Panc1 (cell line): ENCODE results near the gene QSOX1. TPM values are rescaled to one million over a fixed set of nuclear protein-coding genes. Genes with fewer than 3 reads are reported as not detected.

Experiments
- ATAC-seq: fragments of 200-7000 bp; cut with Tn5 transposase; 2 replicates; pipeline ENCODE4 v1.9.1; 2020; ENCODE audit warnings: mild to moderate bottlenecking, moderate library complexity
- BruUV-seq: library from RNA; stranded (reverse); fragments of 400-500 nt; replicated peaks from 2 replicates; lab custom pipeline; 2021; lab: Mats Ljungman, UMichigan
- CTCF ChIA-PET: fragments of 300-600 bp; sonication (Branson Sonifier 250); formaldehyde crosslinking; loops from one replicate; lab custom pipeline; 2022; ENCODE audit warnings: antibody characterized with exemption; lab: Charles Lee
- POLR2A ChIA-PET: fragments of 300-600 bp; sonication (Branson Sonifier 250); formaldehyde crosslinking; loops from one replicate; lab custom pipeline; 2022; ENCODE audit warnings: antibody characterized with exemption; lab: Charles Lee
- DNase-seq: peaks from one replicate; pipeline ENCODE4 v3.0.0-alpha.2; 2010; ENCODE audit warnings: low read depth, low spot score
- H3K27ac ChIP-seq: 2 replicates; pipeline ENCODE4 v1.5.1; 2011; ENCODE audit warnings: mild to moderate bottlenecking, low read length, inconsistent platforms
- H3K27me3 ChIP-seq: fragments of 200-500 bp; sonication (Bioruptor generic); 2 replicates; pipeline ENCODE4 v1.6.0; 2014; ENCODE audit warnings: low read length, inconsistent platforms; ENCODE audit not compliant: control insufficient read depth, insufficient read depth
- H3K36me3 ChIP-seq: fragments of 200-500 bp; sonication (Bioruptor generic); 2 replicates; pipeline ENCODE4 v1.5.1; 2014; ENCODE audit warnings: inconsistent platforms, mild to moderate bottlenecking, low read length, moderate library complexity; ENCODE audit not compliant: control insufficient read depth, insufficient read depth
- H3K4me1 ChIP-seq: 2 replicates; pipeline ENCODE4 v1.5.1; 2011; ENCODE audit warnings: inconsistent platforms, mild to moderate bottlenecking, low read length, moderate library complexity; ENCODE audit not compliant: control insufficient read depth, insufficient read depth
- H3K4me3 ChIP-seq, 2 experiments: 2 replicates each; pipeline ENCODE4 v1.5.1; 2011 to 2012; ENCODE audit warnings: low read depth in 2 of 2, low read length in 2 of 2, mild to moderate bottlenecking in 2 of 2, inconsistent platforms in 1 of 2, moderate library complexity in 1 of 2
- H3K9me3 ChIP-seq: fragments of 200-500 bp; sonication (Bioruptor generic); 2 replicates; pipeline ENCODE4 v1.5.1; 2014; ENCODE audit warnings: low read depth, mild to moderate bottlenecking, inconsistent platforms, low read length, moderate library complexity; ENCODE audit not compliant: control insufficient read depth, insufficient read depth
- CTCF ChIP-seq: fragments of 450-650 bp; IDR thresholded peaks from 2 replicates; pipeline ENCODE4 v1.5.1; 2017; ENCODE audit warnings: mild to moderate bottlenecking
- POLR2AphosphoS5 ChIP-seq: IDR thresholded peaks from 2 replicates; pipeline ENCODE4 v1.6.1; 2012; ENCODE audit warnings: mild to moderate bottlenecking, low read depth, low read length, moderate library complexity
- REST ChIP-seq, 2 experiments: IDR thresholded peaks; 2 replicates each; pipeline ENCODE4 v1.6.1; 2011 to 2012; ENCODE audit warnings: low read depth in 2 of 2, control low read depth in 1 of 2, low read length in 1 of 2, mild to moderate bottlenecking in 1 of 2, moderate library complexity in 1 of 2; ENCODE audit not compliant: insufficient read depth in 1 of 2
- SIN3A ChIP-seq: IDR thresholded peaks from 2 replicates; pipeline ENCODE4 v1.6.1; 2012; ENCODE audit warnings: low read depth, mild to moderate bottlenecking, low read length, moderate library complexity, borderline replicate concordance; ENCODE audit not compliant: insufficient read depth
- TCF7L2 ChIP-seq: IDR thresholded peaks from 2 replicates; pipeline ENCODE4 v1.6.1; 2011; ENCODE audit warnings: mild to moderate bottlenecking, low read depth, low read length, inconsistent platforms
- in situ Hi-C: cut with HindIII; loops from 2 replicates; pipeline ENCODE4 v1.10.0; 2016; ENCODE audit warnings: low sequenced_read_pairs, low pct_unique_long_range_greater_than_20kb
- intact Hi-C: fragments of 100-400 bp; cut with micrococcal nuclease; formaldehyde crosslinking; loops from one replicate; pipeline ENCODE4 v1.10.0; 2022; ENCODE audit not compliant: unreplicated experiment
- total RNA-seq: library from RNA; stranded (reverse); gene quantifications from one replicate; pipeline ENCODE4 v1.2.1, GENCODE V29; 2021; ENCODE audit not compliant: unreplicated experiment

The QSOX1 gene
- total RNA-seq, 1 experiment from 2014 or later: 152 TPM

- DNase-seq (no peak), ATAC-seq (no peak)
- in situ Hi-C loops (no loop called here), intact Hi-C loops (loop anchor here (5.0 kb wide), 1 partner anchor 295 kb away; no protein-coding TSS in a partner anchor)
- POLR2A ChIA-PET: no interaction called here
- Histone ChIP-seq H3K27ac (no peak overlapping the region), H3K4me1 (no peaks in the 10 kb centered on the region), H3K9me3 (no peaks in the 10 kb centered on the region), H3K36me3 (no peaks in the 10 kb centered on the region), H3K27me3 (no peaks in the 10 kb centered on the region), H3K4me3 (no peak overlapping the region)
- no TSS peak for BruUV-seq
- CTCF ChIA-PET: no interaction called here
- TF ChIP-seq CTCF: no peak
- no peak for TF ChIP-seq POLR2AphosphoS5
- no peak for TF ChIP-seq TCF7L2
- no peak for TF ChIP-seq REST (IDR thresholded peaks at IDR 0.05; ENCODE audit: insufficient read depth in 1 of 2, low read depth in 2 of 2, low read length in 1 of 2)
- no peak for TF ChIP-seq SIN3A
Observed at GRCh38 chr1:180186831-180187230, 32.2 kb downstream of the QSOX1 start.

- Histone ChIP-seq H3K27ac (no peak overlapping the region), H3K4me3 (no peak overlapping the region), H3K9me3 (no peaks in the 10 kb centered on the region), H3K4me1 (no peaks in the 10 kb centered on the region), H3K36me3 (no peaks in the 10 kb centered on the region), H3K27me3 (no peaks in the 10 kb centered on the region)
- no peak for DNase-seq
- 0 out of 2 replicates have a peak, but pooled peaks have one; percentile 9 for ATAC-seq
- TF ChIP-seq TCF7L2 (no peak), POLR2AphosphoS5 (no peak)
- in situ Hi-C loops: no loop called here
- ChIA-PET CTCF (interaction anchor here (0.7 to 1.5 kb wide), 4 partner anchors 8 to 373 kb away, joined by 3 to 14 read pairs (median 4); no protein-coding TSS in a partner anchor), POLR2A (no interaction called here)
- no TSS peak for BruUV-seq
- intact Hi-C loops: loop anchor here (1.0 to 5.0 kb wide), 2 partner anchors 229 to 295 kb away; no protein-coding TSS in a partner anchor
Observed at GRCh38 chr1:180187626-180188025, 33.0 kb downstream of the QSOX1 start.

GRCh38 chr1:180188091-180188506 is 33.4 kb downstream of the QSOX1 start:
- no TSS peak for BruUV-seq
- ATAC-seq: peak; percentile 95
- CTCF ChIA-PET: interaction anchor here (0.6 to 1.5 kb wide), 5 partner anchors 9 to 293 kb away, joined by 3 to 14 read pairs (median 3); no protein-coding TSS in a partner anchor
- peak; percentile 15 for DNase-seq
- intact Hi-C loops (loop anchor here (1.0 to 5.0 kb wide), 2 partner anchors 228 to 294 kb away; no protein-coding TSS in a partner anchor), in situ Hi-C loops (no loop called here)
- Histone ChIP-seq H3K4me3 (no peak overlapping the region), H3K9me3 (no peaks in the 10 kb centered on the region), H3K36me3 (no peaks in the 10 kb centered on the region), H3K27me3 (no peaks in the 10 kb centered on the region), H3K4me1 (no peaks in the 10 kb centered on the region), H3K27ac (no peak overlapping the region)
- POLR2A ChIA-PET: no interaction called here
- TF ChIP-seq POLR2AphosphoS5 (no peak), CTCF (peak; percentile 94)
